Right ventricle myocardium superior (tissue), 1 donor: ENCODE results near the gene ARHGAP32. TPM values are rescaled to one million over a fixed set of nuclear protein-coding genes. Genes with fewer than 3 reads are reported as not detected.

Source experiments
- total RNA-seq: library from RNA; stranded (reverse); fragmentation: NEBNext Ultra II Directional; extraction: Animal tissue kit (Norgen Biotek cat#: 25700); gene quantifications from one replicate; pipeline ENCODE4 v1.2.1, GENCODE V29; 2021
- donor health status: DM: no; HTN: yes; CAD: no; lungs with severe emphysema.

Gene ARHGAP32
- total RNA-seq, 1 donor from 2014 or later: 5.7 TPM

Other genes starting within 250 kb of the ARHGAP32 start
- not detected for gene TP53AIP1, start 249.5 kb downstream of the ARHGAP32 start, total RNA-seq
- gene BARX2, start 183.5 kb upstream of the ARHGAP32 start, total RNA-seq: not detected